ENCODE data around the gene KIAA1549.

The KIAA1549 gene

DNA sequence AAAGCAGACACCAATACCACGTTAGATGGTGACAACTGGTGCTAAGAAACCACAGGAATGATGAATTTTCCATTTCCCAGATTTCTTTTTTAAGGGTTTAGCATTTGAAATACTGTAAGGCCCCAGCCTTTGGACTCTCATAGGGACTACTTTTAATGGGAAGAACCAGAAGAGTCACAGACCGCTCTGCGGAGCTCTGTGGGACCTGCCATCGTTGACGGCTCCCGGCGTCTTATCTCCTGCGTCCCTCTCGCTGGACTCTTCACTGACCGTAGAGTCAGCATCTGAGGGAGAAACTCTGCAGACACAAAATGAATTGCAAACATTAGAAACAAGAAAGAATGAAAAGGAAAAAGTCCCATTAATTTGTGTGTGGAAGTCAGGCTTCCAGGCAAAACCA, 101.8 kb downstream of the KIAA1549 start:
- no peak for DNase-seq

DNA sequence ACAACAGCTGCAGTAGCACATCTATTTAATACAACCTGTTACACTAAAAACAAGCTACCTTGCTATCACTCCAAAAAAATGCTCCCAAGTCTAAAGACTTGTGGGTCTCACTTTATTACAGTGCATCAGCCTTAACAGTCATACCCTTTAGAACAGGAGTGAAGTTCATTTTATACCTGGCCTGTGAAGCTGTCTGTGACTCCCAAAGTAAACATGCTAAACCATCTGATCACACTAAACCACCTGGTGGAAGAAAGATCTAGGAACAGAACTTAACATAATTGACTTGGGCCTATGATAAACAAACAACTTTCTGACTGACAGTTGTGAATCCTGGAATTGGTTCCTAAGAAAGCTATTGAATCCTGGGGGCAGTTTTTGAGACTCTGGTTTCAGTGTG, 102.3 kb downstream of the KIAA1549 start:
- DNase-seq: no peak

DNA sequence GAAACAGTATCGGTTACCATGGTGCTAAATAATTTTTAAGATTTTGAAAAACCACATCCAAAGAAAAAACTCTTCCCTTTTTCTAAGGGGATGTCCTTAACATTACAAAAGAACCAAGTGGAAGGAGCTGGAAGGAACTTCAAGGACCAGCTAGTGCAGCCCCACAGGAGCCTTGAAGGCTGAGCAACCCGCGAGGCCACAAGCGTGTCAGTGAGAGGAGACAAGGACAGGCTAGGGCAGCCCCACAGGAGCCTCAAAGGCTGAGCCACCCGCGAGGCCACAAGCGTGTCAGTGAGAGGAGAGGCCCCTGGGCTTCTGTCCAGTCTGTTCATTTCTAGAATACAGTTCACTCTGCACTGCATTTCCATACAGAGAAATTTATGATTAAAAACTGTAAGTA, 103.1 kb downstream of the KIAA1549 start:
- no peak for DNase-seq

DNA sequence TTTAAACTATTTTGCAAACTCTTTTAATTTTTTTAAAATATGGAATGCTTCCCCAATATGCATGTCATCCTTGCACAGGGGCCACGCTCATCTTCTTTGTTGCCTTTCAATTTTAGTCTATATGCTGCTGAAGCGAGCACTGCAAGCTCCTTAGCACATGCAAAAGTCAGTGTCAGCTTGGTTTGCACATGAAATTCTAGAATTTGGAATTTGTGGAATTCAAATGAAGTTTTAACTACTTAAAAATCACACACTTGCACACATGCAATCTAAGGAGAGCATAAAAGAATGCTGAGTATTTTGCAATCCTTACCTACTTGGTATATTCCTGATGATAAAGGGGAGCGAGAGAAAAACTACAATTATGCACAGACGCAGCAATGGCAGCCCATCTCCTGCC, 104.9 kb downstream of the KIAA1549 start:
- no peak for DNase-seq

DNA sequence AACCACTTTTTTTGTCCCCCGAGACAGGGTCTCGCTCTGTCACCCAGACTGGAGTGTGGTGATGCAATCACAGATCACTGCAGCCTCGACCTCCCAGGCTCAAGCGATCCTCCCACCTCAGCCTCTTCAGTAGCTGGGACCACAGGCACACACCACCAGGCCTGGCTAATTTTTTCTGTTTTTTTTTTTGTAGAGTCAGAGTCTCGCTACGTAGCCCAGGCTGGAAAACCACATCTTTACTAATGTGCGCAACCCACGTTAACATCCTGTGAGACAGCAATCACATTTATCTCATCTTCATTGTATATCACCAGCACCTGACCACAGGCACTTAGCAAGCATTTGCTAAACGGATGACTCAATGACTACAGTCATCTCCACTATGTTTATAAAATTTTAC, 105.4 kb downstream of the KIAA1549 start:
- DNase-seq: no peak

DNA sequence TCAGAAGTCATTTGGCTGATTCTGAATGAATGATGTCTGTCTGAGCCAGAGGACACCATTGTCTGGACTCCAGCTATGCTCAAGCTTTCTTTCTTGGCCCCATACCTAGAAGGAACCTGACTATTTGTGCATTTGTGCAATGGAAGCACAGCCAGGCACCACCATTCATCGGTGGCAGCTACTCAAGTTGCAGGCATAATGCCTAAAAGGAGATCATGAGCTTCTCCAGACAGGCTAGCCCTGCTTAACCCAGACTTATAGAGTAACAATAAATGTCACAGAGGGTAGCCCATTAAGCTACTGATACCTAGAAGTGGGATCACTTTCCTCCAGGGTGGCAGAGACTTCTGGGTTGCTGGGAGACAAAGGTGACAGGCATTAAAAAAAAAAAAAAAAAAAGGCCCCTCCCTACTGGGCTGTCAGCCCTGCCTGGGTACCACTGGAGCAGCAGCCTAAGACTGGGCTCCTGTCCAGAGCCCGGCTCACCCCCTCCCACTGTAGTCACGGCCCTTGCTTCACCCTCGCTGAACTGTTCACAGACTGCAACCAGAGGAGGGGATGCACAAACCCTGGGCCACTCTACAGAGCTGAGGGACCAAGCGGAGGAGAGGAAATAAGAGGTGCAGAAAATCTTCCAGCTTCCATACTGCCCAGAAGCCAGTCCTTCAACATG, 107.8 kb downstream of the KIAA1549 start:
- DNase-seq: no peak

DNA sequence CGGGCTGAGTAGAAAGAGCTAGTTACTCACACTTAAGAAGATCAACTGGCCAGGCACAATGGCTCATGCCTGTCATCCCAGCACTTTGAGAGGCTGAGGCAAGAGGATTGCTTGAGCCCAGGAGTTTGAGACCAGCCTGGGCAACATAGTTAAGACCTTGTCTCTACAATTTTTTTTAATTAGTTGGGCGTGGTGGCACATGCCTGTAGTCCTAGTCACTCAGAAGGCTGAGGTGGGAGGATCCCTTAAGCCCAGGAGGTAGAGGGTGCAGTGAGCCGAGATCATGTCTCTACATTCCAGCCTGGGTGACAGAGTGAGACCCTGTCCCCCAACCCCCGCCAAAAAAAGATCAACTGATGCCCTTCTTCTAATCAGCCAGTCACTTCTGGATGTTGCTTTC, 108.6 kb downstream of the KIAA1549 start:
- DNase-seq: no peak

DNA sequence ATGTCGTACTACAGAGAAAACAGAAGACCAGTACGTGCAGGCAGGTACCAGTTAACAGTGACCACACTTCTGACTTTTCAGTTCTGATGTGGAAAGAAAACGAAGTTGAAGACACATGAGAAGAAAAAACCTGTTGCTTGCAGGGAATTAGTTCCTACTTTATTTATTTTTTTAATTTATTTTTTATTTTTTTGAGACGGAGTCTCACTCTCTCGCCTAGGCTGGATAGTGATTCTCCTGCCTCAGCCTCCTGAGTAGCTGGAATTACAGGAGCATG, 109.4 kb downstream of the KIAA1549 start:
- no peak for DNase-seq

DNA sequence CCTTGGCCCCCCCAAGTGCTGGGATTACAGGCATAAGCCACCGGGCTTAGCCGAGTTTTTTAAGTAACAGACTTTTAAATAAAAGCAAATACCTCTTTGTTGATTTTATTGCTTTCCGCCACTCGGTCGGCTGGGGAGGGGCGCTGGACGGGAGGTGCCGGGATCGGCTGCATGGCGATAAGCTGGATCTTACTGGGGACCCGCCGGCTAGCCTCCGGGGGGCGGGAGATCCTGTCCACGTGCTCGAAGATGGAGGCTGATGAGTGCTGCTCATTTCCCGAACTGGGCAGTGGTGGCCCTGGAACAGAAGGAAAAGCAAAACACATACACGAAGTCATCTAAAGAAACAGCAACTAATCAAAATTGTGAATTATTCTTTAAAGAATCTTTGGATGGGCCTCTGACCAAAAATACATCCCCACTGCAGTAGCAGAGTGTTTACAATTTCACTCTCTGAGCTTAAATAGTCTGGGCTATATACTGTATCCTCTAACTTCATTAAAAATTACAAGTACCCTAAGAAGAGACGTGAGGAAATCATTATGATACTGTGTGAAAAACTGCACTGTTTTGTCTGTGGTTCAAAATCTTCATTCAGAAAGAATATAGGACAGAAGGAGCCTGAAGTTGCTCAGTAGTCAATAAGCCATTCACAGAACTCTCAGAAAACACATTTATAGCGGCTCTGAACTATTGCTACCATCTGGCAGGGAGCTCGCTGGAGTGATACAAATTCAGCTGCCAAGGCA, 110.0 kb downstream of the KIAA1549 start:
- DNase-seq: no peak

DNA sequence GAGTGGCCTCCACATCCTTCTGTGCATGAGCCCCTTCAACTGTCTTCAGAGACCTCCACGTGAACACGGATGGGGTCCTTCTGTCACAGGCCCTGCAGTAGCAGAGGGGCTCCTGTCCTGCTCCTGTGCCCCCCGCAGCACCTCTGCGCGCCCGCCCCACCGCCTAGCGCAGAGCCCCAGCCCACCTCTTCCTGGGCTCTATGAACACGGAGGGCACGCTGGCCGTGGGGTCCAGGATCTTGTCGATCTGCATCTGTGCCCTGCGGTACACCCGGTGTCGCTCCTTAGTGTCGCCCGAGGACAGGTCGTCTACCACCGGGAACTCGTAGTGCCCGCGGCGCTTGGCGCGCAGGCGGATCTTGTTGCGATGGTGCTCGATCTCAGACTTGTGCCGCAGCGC, 111.8 kb downstream of the KIAA1549 start:
- DNase-seq: no peak

DNA sequence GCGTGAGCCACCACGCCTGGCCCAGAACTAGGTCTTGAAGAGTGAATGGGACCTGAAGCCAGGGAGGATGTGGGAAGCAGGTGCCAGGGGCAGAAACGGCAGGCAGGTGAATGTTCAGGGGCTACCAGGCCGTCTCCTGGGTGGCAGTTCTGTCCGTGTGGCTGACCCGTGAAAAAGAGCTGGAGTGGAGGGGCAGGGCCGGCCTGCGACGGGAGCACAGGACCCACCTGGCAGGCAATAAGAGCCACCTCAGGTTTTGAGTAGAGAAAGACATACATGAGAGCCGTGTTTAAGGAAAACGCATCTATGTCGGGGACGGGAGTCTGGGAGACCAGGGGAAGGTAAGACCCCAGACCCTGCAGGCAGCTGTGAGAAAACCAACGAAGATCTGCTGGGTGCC, 112.5 kb downstream of the KIAA1549 start:
- DNase-seq: no peak

DNA sequence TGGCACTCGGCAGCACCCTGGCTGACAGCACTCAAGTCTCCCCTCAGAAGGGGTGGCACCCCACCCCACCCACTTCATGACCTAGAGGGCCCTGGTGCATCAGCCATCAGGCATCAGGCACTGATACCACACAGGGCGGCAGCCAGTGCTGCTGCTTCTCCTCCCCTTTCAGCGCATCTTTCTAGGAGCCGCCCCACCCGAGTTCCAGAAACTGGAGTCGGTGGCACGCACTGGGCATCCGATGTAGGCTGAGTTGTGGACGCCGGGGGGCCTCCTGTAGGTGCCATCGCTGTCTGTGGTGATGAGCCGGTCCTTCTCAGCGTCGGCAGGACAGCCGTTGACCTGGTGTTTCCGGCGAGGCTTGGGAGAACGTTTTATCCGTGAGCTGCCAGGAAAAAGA, 113.4 kb downstream of the KIAA1549 start:
- no peak for DNase-seq

DNA sequence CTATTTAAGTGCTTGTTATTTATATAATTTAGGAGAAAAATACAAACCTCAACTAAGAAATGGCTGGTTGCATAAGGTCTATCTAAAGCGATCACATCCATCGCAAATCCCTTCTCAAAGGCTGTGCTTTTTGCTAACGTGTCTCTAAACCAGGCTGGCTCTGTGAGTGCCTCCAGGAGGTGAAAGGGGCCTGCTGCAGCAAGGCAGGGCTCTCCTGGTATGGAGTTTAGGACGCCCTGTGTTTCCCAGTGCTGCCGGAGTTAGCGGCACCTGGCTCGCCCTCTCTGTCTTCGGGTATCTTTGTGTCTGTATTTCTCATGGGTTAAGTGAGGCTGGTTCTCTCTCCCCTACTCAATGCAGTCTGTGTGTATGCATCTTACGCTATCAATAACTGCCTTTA, 114.8 kb downstream of the KIAA1549 start:
- DNase-seq: no peak

DNA sequence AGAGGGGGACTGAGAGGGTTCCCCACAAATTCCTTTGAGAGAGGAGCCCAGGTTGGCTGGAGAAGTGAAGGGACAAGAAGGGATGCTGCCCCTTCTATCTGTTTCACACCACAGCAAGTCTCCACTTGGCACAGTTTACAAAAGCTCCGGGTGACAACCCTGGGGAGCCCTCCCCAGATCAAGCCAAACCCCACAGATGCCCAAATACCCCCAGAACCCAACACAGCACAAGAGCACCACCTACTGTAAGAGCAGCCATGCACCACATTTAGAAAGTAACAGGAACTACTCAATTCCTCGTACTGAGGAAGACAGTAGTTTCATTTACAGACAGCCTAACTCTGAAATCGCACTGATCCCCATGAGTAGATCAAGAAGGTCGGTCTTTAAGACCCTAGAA, 115.3 kb downstream of the KIAA1549 start:
- DNase-seq: peak in 1 of 2 donors; percentile 50

DNA sequence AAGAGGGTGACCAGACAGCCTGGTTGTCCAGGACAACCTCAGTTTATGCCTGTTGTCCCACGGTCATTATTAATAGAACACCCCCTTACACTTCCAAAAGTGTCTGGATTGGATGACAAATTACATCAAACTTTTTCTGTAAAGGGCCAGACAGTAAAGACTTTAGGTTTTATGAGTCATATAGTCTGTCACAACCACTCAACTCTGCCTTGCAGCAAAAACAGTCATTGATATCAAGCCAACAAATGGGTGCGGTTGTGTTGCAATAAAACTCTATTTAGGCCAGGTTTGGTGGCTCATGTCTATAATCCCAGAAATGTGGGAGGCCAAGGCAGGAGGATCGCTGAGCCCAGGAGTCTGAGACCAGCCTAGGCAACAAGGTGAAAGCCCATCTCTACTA, 116.5 kb downstream of the KIAA1549 start:
- no peak for DNase-seq

DNA sequence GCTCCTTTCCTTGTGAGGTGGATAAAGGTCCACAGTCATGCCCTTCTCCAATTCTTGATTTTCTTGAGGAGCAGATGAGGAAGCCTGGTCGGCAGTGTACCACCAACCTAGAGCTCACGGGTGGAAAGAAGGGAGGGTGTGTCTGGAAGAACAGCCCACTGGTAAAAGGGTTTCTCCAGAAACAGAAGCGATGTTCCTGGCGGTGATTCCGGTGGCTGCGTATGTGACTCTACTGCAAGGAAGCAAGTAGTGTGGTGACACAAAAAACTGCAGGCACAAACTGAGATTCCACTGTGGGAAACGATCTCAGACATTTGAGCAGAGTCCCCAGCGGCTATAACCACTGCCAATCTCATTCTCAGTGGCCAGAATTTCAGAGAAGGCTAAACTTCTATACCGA, 117.3 kb downstream of the KIAA1549 start:
- DNase-seq: no peak

DNA sequence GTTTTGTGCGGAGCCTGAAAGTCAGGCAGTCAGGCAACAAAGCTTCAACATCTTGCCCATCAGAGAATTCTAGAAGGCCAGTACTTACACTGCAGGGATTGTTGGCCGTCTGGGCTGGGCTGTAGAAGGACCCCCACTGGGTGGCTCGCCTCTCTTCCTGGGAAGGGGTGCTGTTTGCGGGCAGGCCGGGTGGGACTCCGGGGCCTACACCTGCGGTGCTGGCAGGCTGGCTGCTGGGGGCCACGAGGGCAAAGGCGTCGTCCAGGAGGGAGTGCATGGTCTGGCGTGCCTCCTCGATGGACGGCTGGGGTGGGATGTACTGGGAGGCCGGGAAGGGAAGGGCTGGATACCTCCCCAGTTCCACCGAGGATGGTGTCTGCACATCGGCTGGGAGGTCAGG, 120.1 kb downstream of the KIAA1549 start:
- no peak for DNase-seq

DNA sequence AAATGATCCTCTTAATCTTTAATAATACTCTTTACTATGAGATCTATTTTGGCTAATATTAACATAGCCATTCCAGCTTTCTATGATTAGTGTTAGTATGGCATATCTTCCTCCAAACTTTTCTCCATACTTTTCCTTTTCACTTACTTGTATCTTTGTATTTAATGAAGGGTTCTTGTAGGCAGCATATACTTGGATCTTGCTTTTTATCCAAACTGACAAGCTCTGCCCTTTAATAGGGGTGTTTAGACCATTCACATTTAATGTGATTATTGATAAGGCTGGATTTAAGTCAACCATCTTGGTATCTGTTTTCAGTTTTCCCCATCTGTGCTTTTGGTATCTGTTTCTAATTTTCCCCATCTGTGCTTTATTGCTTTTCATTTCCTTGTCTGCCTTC, 123.5 kb downstream of the KIAA1549 start:
- DNase-seq: no peak

DNA sequence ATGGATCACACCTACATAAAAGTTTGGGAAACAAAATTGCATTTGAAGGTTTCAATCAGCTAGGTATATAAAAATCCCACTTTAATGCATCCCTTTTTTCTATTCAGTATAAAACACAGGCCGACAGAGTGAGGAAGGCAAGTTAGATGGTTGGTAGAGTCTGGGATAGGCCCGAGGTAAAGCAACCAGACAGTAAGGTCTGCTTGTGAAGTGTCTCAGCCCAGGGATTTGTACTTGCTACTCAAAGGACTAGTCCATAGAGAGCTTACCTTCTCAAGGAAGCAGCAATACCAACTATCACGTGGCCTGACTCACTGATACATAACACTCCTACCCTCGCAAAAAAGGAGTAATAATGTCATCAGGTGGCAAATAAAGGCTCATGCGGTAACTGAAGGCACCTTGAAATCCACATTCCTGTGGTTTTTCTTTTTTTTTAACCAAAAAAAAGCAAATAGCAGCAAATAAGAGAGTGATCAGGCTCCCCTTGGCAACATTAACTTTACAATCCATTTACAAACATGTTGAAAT, 127.0 kb downstream of the KIAA1549 start:
- DNase-seq: no peak

DNA sequence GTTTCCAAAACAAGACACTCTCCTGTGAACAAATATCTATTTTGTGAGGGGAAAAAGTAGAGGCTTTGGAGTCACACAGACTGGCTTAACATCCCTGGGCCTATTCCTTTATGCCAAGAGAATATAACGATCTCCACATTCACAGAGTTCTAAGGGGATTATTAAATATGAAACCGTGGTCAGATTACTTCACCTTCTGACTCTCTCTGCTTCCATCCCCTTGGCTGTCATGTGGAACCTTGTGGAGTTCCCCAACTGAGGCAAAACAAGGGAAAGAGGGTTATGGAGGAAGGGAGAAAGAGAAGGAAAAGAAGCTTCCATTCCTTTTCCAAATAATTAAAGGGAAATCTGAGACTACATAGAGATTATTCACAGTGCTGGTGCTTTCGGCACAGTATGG, 127.7 kb downstream of the KIAA1549 start:
- no peak for DNase-seq

DNA sequence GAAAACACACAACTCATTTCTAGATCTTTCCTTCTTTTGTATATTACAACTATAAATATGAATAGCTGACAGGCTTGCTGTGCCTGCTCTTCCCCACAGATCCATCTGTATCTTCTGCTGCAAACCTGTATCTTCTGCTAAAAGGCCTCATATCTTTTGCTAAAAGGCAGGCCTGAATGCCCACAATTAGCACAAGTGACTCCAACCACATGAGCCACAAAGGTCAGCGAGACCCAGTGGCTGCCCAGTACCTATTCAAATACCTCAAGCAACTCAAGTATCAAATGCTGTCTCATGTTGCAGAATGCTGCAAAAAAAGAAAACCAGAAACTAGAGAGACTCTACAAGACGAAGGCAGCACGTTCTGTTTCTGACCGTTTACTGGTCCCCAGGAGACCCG, 128.7 kb downstream of the KIAA1549 start:
- DNase-seq: no peak

DNA sequence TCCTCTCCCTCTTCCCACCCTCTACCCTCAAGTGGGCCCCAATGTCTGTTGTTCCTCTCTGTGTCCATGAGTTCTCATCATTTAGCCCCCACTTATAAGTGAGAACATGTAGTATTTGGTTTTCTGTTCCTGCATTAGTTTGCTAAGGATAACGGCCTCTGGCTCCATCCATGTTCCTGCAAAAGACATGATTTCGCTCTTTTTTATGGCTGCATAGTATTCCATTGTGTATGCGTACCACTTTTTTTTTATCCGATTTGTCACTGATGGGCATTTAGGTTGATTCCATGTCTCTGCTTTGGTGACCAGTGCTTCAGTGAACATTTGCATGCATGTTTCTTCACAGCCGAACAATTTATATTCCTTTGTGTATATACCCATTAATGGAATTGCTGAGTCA, 131.5 kb downstream of the KIAA1549 start:
- DNase-seq: no peak

DNA sequence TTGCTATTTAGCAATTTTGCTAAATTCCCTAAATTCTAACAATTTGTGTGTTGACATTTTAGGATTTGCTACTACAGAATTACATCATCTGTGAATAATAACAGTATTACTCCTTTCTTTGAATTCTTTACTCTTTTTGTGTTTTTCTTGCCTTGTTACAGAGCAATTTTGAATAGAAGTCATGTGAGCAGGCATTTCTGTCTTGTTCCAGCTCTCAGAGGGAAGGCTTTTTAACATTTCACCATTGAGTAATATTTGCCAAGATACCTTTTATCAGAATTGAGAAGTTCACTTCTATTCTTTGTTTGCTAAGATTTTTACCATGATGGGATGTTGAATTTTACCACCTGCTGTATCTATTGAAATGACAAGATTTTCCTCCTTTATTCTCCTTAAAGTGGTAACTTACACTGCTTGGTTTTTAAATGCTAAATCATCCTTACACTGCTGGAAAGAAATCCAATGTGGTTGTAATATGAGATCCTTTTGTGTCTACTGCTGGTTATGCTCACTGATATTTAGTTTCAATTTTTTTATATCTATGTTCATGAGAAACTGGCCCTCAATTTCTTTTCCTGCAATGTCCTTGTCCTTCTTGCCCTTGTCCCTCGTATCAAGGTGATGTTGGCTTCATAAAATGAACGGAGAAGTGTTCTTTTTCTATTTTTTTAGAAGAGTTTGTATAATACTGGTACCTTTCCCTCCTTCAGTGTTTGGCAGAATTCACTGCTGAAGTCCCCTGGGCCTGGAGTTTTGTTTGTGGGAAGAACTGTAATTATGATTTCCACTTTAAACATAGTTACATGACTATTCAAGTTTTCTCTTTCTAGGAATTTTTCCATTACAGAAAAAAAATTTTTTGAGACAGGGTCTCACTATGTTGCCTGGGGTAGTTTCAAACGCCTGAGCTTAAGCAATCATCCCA, 132.9 kb downstream of the KIAA1549 start:
- DNase-seq: no peak

DNA sequence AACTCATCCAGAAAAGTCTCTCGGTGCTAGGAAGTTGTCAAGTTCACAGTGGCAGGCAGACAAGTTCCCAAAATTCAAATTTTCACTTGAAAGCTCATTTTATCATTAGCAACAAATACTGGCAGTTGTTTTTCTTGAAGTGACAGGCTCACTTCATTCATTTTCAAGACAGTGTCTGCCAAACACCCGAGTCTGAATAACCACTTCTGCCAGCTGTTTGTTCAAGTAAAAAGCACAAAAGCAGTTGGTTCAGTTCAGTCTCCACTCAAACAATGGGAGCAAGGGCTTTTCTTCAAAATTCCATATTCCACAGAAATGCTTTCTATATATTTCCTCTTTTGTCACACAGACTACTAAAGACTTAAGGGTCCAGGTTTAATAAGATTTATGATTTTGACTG, 135.5 kb downstream of the KIAA1549 start:
- no peak for DNase-seq

All from bone marrow (tissue), 2 donors.